Measurements from ENCODE around the gene ADAMTS2. TPM values are rescaled to one million over a fixed set of nuclear protein-coding genes. Genes with fewer than 3 reads are reported as not detected.

The ADAMTS2 gene
- total RNA-seq, 1 donor from 2014 or later: 93.2 TPM

GRCh38 chr5:179307013-179307800, 38.1 kb downstream of the ADAMTS2 start:
- H3K4me1 Mint-ChIP-seq (ENCODE audit: low read depth): peaks cover 43% of the 10 kb centered on the region
- no peak overlapping the region for H3K4me3 Mint-ChIP-seq (ENCODE audit: unreplicated experiment)

GRCh38 chr5:179306191-179307012, 38.9 kb downstream of the ADAMTS2 start:
- H3K36me3 Mint-ChIP-seq (ENCODE audit: low read depth): peaks cover 3% of the 10 kb centered on the region
- H3K27me3 Mint-ChIP-seq (ENCODE audit: low read depth): no peaks in the 10 kb centered on the region
- peaks cover 43% of the 10 kb centered on the region for H3K4me1 Mint-ChIP-seq (ENCODE audit: low read depth)
- H3K9me3 Mint-ChIP-seq (ENCODE audit: low read depth): peaks cover 22% of the 10 kb centered on the region
- TF ChIP-seq, protein P1, sequence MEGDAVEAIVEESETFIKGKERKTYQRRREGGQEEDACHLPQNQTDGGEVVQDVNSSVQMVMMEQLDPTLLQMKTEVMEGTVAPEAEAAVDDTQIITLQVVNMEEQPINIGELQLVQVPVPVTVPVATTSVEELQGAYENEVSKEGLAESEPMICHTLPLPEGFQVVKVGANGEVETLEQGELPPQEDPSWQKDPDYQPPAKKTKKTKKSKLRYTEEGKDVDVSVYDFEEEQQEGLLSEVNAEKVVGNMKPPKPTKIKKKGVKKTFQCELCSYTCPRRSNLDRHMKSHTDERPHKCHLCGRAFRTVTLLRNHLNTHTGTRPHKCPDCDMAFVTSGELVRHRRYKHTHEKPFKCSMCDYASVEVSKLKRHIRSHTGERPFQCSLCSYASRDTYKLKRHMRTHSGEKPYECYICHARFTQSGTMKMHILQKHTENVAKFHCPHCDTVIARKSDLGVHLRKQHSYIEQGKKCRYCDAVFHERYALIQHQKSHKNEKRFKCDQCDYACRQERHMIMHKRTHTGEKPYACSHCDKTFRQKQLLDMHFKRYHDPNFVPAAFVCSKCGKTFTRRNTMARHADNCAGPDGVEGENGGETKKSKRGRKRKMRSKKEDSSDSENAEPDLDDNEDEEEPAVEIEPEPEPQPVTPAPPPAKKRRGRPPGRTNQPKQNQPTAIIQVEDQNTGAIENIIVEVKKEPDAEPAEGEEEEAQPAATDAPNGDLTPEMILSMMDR (IDR thresholded peaks at IDR 0.05): no peak
- peak; percentile 55 for DNase-seq (ENCODE audit: low spot score)
- H3K27ac Mint-ChIP-seq (ENCODE audit: unreplicated experiment): peak overlapping the region; percentile 88
- no peak overlapping the region for H3K4me3 Mint-ChIP-seq (ENCODE audit: unreplicated experiment)

More at GRCh38 chr5:179307013-179307800, 38.1 kb downstream of the ADAMTS2 start:
- peaks cover 3% of the 10 kb centered on the region for H3K36me3 Mint-ChIP-seq (ENCODE audit: low read depth)
- DNase-seq (ENCODE audit: low spot score): peak; percentile 86
- H3K9me3 Mint-ChIP-seq (ENCODE audit: low read depth): peaks cover 23% of the 10 kb centered on the region
- TF ChIP-seq, protein P1 (IDR thresholded peaks at IDR 0.05): no peak
- H3K27me3 Mint-ChIP-seq (ENCODE audit: low read depth): no peaks in the 10 kb centered on the region
- H3K27ac Mint-ChIP-seq (ENCODE audit: unreplicated experiment): peak overlapping the region; percentile 60

DNA sequence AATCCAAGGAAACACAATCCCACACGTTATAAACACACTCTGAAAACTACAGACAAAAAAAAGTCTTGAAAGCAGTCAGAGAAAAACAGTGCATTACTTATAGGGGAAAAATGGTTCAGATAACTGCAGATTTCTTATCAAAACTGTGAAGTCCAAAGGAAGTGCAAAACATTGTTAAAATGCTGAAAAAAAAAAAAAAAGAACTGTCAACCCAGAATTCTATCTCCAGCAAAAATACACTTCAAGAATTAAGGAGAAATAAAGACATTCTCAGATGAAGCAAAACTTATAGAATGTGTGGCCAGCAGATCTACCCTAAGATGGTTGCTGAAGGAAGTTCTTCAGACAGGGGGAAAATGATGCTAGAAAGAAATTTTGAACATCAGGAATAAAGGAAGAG, 40.4 kb downstream of the ADAMTS2 start:
- H3K4me3 Mint-ChIP-seq (ENCODE audit: unreplicated experiment): no peak overlapping the region
- peaks cover 3% of the 10 kb centered on the region for H3K36me3 Mint-ChIP-seq (ENCODE audit: low read depth)
- no peak for DNase-seq (ENCODE audit: low spot score)
- peaks cover 43% of the 10 kb centered on the region for H3K4me1 Mint-ChIP-seq (ENCODE audit: low read depth)
- peaks cover 22% of the 10 kb centered on the region for H3K9me3 Mint-ChIP-seq (ENCODE audit: low read depth)
- no peaks in the 10 kb centered on the region for H3K27me3 Mint-ChIP-seq (ENCODE audit: low read depth)
- TF ChIP-seq, protein P1 (IDR thresholded peaks at IDR 0.05): no peak
- peak overlapping the region; percentile 93 for H3K27ac Mint-ChIP-seq (ENCODE audit: unreplicated experiment)

DNA sequence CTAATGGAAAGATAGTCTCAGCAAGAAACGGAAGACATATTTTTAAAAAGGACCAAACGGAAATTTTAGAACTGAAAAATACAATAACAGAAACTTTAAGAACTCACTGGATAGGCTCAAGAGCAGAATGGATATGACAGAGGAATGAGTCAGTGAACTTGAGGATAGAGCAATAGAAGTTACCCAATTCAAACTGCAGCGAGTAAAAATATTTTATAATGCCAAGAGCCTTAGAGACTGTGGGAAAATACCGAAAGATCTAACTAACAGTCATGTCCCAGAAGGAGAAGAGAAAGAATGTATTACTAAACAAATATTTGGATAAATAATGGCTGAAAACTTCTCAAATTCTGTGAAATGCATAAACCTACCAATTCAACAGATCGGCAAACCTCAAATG, 40.8 kb downstream of the ADAMTS2 start:
- H3K4me1 Mint-ChIP-seq (ENCODE audit: low read depth): peaks cover 43% of the 10 kb centered on the region
- peak overlapping the region; percentile 93 for H3K27ac Mint-ChIP-seq (ENCODE audit: unreplicated experiment)
- H3K36me3 Mint-ChIP-seq (ENCODE audit: low read depth): peaks cover 3% of the 10 kb centered on the region
- no peak overlapping the region for H3K4me3 Mint-ChIP-seq (ENCODE audit: unreplicated experiment)
- peaks cover 23% of the 10 kb centered on the region for H3K9me3 Mint-ChIP-seq (ENCODE audit: low read depth)
- H3K27me3 Mint-ChIP-seq (ENCODE audit: low read depth): no peaks in the 10 kb centered on the region
- TF ChIP-seq, protein P1 (IDR thresholded peaks at IDR 0.05): no peak
- no peak for DNase-seq (ENCODE audit: low spot score)

GRCh38 chr5:179303451-179304200, 41.6 kb downstream of the ADAMTS2 start:
- TF ChIP-seq, protein P1 (IDR thresholded peaks at IDR 0.05): no peak
- peak; percentile 26 for DNase-seq (ENCODE audit: low spot score)
- Mint-ChIP-seq H3K4me1 (ENCODE audit: low read depth) (peaks cover 43% of the 10 kb centered on the region), H3K36me3 (ENCODE audit: low read depth) (peaks cover 3% of the 10 kb centered on the region), H3K4me3 (ENCODE audit: unreplicated experiment) (no peak overlapping the region), H3K9me3 (ENCODE audit: low read depth) (peaks cover 28% of the 10 kb centered on the region), H3K27ac (ENCODE audit: unreplicated experiment) (peak overlapping the region; percentile 93), H3K27me3 (ENCODE audit: low read depth) (no peaks in the 10 kb centered on the region)
